ENCODE data around the gene ST8SIA1. TPM values are rescaled to one million over a fixed set of nuclear protein-coding genes. Genes with fewer than 3 reads are reported as not detected.

The ST8SIA1 gene
- total RNA-seq, 1 experiment from 2014 or later = not detected

DNA sequence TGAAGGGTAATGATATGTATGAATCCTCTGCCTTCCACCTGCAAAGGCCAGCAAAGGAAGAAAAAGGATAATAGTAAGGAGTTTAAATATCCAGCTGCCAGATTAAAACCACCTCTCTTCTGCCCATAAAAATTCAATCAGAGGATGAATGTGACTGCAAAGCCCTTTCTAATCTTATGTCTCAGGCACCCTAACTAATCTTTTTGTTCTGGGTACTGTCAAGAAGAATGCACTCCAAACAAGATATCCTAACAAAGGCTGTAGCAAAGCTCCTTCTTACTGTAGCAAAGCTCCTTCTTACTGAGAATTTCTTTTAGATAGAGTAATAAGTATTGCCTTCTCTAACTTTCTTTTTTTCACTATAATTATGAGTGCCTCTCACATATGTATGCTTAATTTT, 91.8 kb downstream of the ST8SIA1 start:
- H3K14ac ChIP-seq (ENCODE audit: insufficient read depth, low read length) = no peak overlapping the region
- TF ChIP-seq, protein P1, sequence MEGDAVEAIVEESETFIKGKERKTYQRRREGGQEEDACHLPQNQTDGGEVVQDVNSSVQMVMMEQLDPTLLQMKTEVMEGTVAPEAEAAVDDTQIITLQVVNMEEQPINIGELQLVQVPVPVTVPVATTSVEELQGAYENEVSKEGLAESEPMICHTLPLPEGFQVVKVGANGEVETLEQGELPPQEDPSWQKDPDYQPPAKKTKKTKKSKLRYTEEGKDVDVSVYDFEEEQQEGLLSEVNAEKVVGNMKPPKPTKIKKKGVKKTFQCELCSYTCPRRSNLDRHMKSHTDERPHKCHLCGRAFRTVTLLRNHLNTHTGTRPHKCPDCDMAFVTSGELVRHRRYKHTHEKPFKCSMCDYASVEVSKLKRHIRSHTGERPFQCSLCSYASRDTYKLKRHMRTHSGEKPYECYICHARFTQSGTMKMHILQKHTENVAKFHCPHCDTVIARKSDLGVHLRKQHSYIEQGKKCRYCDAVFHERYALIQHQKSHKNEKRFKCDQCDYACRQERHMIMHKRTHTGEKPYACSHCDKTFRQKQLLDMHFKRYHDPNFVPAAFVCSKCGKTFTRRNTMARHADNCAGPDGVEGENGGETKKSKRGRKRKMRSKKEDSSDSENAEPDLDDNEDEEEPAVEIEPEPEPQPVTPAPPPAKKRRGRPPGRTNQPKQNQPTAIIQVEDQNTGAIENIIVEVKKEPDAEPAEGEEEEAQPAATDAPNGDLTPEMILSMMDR (conservative IDR thresholded peaks at IDR 0.05) = no peak
- Mint-ChIP-seq H3K4me3 (no peak overlapping the region), H3K9me3 (no peaks in the 10 kb centered on the region), H3K4me1 (peaks cover 4 to 18% of the 10 kb centered on the region in 2 experiments), H3K27me3 (ENCODE audit: low read depth) (no peaks in the 10 kb centered on the region), H3K36me3 (ENCODE audit: insufficient read depth in 1 of 3, low read depth in 3 of 3) (no peaks in the 10 kb centered on the region), H3K27ac (no peak overlapping the region)
- no peak overlapping the region for H2AK5ac ChIP-seq (ENCODE audit: insufficient read length, low read length)
- no peaks in the 10 kb centered on the region for H3K9me3 ChIP-seq (ENCODE audit: control insufficient read depth, low read depth, low read length)
- H2BK120ac ChIP-seq (ENCODE audit: low read depth, low read length, poor library complexity, severe bottlenecking) = no peak overlapping the region
- no peak for DNase-seq
- H4K91ac ChIP-seq (ENCODE audit: insufficient read length, low read depth, low read length) = no peak overlapping the region
- no peaks in the 10 kb centered on the region for H3K23me2 ChIP-seq (ENCODE audit: insufficient read length, low read depth, low read length, poor library complexity, severe bottlenecking)
- no peaks in the 10 kb centered on the region for H3K27me3 ChIP-seq (ENCODE audit: insufficient read depth, low read length)
- no peak overlapping the region for H3K23ac ChIP-seq (ENCODE audit: insufficient read length, low read depth, low read length)
- H3K79me2 ChIP-seq (ENCODE audit: insufficient read depth, low read length) = no peaks in the 10 kb centered on the region
- no peaks in the 10 kb centered on the region for H4K20me1 ChIP-seq (ENCODE audit: control insufficient read depth, insufficient read depth, insufficient read length)
- H4K8ac ChIP-seq (replicated peaks; ENCODE audit: insufficient read length, low read depth, low read length) = no peak overlapping the region
- H2BK5ac ChIP-seq (ENCODE audit: insufficient read length, low read length) = no peak overlapping the region
- H3K18ac ChIP-seq (ENCODE audit: insufficient read length, low read depth, low read length) = no peak overlapping the region
- H3K9ac ChIP-seq (ENCODE audit: extremely low read depth, insufficient read length, low read length) = no peak overlapping the region
- H3K79me1 ChIP-seq (ENCODE audit: insufficient read depth, low read depth, low read length, poor library complexity, severe bottlenecking) = no peaks in the 10 kb centered on the region
- H3K56ac ChIP-seq (ENCODE audit: insufficient read length, low read depth, low read length) = no peak overlapping the region
- H3T11ph ChIP-seq (ENCODE audit: low read length) = no peak overlapping the region
- H2AFZ ChIP-seq (ENCODE audit: low read length) = no peak overlapping the region
- no peak overlapping the region for H3K4ac ChIP-seq (ENCODE audit: low read depth, low read length)
- no peak overlapping the region for H3K27ac ChIP-seq (ENCODE audit: insufficient read length, low read depth, low read length)
- no peak overlapping the region for H2BK20ac ChIP-seq (ENCODE audit: low read depth, low read length, poor library complexity, severe bottlenecking)
- no peak overlapping the region for H4K5ac ChIP-seq (ENCODE audit: insufficient read length, low read depth, low read length)
- no peak overlapping the region for H2BK12ac ChIP-seq (ENCODE audit: insufficient read length, low read depth, low read length)
- no peaks in the 10 kb centered on the region; the same call in 1 of the 2 replicates for H3K4me1 ChIP-seq (ENCODE audit: insufficient read depth, low read length)
- H3K4me2 ChIP-seq (ENCODE audit: insufficient read depth, insufficient read length, low read length) = no peak overlapping the region
- no peak overlapping the region for H2BK15ac ChIP-seq (ENCODE audit: low read depth, low read length)
